HG02943 (cell line): Measurements from ENCODE around the gene PLCB1.

ENCODE experiments used
- ATAC-seq: cut with Tn5 transposase; IDR thresholded peaks from one replicate; pipeline ENCODE4 v1.9.1; 2021; ENCODE audit warnings: mild to moderate bottlenecking, low read depth, moderate library complexity; ENCODE audit not compliant: unreplicated experiment

PLCB1 gene

GRCh38 chr20:8880085-8880853 lies 748.2 kb downstream of the PLCB1 start:
- ATAC-seq: no peak

GRCh38 chr20:8891039-8891438 lies 759.0 kb downstream of the PLCB1 start:
- ATAC-seq: no peak

GRCh38 chr20:8895472-8895871 lies 763.4 kb downstream of the PLCB1 start:
- no peak for ATAC-seq

DNA sequence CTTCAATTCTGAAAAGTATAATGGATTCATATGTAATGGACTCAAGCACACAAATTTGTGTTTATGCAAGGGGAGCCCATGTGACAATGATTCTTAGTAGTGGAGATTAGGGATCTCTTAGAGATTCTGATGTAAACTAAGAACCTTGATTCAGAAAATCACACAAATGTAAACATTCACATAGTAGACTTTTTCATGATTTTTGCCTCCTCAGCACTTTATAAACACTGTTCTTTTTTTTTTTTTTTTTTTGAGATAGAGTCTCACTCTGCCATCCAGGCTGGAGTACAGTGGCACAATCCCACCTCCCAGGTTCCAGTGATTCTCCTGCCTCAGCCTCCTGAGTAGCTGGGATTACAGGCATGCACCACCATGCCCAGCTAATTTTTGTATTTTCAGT lies 766.8 kb downstream of the PLCB1 start:
- no peak for ATAC-seq

DNA sequence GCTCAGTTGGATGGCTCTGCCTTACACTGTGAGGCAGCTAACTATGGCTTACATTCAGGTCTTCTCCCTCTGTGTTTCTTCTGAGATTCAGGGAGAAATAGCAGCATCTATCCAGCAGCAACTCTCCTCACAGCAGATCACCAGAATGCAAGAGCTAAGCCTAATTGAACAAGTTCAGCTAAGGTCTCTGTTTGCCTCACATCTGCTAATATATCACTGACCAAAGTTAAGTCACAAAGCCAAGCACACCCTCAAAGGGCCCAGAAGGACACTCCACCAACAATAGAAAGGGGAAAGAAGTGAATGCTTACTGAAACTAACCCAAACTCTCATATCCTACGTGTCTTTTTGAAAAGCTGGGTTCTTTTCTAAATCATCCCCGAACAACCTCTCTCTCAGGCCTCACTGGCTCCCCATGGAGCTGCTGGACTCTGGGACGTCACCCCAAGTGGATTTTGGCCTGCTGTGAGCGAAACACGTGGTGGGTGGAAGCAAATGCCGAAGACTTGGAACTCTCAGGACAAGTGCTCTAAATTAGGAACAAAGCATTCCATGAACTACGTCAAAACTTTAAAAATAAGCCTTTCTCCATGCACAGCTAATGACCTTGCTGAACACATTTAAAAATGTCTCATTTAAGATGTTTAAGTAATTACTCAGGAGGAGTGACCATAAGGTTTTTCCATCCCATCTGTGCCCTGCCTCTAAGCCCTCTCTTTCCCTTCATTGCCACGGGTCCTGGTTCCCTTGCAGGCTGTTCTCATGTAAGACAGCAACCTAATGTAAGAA lies 769.4 kb downstream of the PLCB1 start:
- no peak for ATAC-seq

GRCh38 chr20:8903655-8904605 lies 771.9 kb downstream of the PLCB1 start:
- no peak for ATAC-seq

DNA sequence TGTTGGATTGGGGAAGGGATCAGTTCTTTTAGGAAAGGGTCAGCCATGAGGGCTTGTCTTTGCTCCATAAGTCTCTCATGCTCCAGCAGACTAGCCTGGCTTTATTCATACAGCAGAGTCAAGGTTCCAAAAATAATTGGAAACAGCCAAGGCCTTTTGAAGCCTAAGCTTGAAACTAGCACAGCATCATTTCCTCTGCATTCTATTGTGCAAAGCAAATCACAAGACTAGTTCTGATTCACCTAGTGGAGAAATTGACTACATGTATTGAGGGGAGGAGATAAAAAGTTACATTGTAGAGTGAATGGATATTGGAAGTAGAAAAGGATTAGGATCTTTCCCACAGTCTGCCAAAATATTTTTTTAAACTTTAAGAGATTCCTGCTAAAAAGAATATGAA lies 777.5 kb downstream of the PLCB1 start:
- no peak for ATAC-seq

- ATAC-seq: no peak
Measured at GRCh38 chr20:8912096-8912495, 780.0 kb downstream of the PLCB1 start.

DNA sequence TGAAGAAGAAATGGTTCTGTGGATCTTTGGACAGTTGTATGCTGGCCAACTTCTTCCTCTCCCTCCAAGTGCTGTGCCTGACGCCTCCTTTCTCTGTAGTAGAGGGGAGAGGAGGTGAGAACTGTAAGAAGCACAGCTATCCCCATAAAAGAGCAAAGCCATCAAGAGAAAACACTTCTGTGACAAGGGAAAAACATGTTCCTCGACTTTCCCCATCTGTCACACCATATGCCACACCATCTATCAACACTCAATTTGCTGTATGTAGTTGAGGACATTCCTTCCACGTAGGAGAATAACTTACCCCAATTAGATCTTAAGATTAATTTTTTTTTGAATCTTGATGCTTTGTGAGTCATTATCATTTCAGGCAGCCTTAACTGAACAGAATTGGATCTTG lies 780.7 kb downstream of the PLCB1 start:
- ATAC-seq: no peak

DNA sequence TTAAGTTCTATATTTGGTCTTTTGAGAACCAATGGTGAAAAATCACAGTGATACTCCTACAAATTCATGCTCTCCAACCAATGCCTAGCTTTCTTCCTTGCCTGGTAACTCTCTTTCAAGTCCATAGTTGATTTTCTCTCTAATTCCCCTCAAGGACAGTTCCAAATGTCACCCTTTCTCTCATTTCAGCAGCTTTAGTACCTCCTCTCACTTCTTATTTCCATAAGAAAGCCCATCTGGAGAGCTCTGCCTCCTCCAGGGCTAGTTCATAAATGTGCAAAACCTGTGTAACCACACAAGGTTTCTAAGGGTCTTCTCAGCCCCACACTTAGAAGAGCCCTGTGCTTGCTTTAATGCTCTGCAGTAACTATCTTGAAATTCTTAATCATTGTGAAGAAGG lies 781.4 kb downstream of the PLCB1 start:
- ATAC-seq: no peak

- ATAC-seq: no peak
Measured at GRCh38 chr20:8914421-8914820, 782.4 kb downstream of the PLCB1 start.

DNA sequence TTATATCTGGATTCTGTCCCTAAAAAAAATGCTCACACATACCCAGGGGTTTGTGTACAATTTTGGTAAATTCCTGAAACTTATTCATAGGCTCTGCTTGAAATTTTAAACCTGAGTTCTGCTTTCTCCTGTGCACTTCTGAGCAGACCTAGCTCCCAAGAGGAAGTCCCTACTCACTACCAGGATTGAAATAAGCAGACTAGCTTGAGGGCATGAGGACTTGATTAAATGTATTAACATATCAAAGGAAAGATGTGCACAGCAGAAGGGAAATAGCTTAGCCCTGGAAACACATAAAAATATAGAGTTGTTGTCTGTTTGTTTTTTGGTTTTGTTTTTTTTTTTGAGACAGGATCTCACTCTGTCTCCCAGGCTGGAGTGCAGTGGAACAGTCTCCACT lies 785.0 kb downstream of the PLCB1 start:
- ATAC-seq: no peak

GRCh38 chr20:8918145-8918544 lies 786.1 kb downstream of the PLCB1 start:
- no peak for ATAC-seq

DNA sequence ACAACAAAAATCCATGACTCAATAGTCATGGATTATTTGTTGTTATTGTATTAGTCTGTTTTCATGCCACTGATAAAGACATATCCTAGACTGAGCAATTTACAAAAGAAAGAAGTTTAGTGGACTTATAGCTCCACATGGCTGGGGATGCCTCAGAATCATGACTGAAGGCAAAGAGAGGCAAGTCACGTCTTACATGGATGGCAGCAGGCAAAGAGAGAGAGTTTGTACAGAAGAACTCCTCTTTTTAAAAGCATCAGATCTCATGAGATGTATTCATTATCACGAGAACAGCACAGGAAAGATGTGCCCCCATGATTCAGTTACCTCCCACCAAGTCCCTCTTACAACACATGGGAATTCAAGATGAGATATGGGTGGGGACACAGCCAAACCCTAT lies 792.5 kb downstream of the PLCB1 start:
- ATAC-seq: no peak

DNA sequence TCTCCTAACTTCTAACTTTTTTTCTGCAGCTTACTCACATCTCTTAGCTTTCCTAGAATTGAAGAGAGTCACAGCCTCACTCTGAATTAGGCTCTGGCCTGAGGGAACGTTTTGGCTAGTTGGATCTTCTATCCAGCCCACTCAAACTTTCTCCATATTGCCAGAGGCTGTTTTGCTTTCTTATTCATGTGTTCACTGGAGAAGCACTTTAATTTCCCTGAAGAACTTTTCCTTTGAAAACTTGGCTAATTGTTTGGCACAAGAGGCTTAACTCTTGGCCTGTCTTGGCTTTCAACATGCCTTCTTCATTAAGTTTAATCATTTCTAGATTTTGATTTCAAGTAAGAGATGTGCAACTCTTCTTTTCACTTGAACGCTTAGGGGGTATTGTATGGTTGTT lies 798.7 kb downstream of the PLCB1 start:
- no peak for ATAC-seq

DNA sequence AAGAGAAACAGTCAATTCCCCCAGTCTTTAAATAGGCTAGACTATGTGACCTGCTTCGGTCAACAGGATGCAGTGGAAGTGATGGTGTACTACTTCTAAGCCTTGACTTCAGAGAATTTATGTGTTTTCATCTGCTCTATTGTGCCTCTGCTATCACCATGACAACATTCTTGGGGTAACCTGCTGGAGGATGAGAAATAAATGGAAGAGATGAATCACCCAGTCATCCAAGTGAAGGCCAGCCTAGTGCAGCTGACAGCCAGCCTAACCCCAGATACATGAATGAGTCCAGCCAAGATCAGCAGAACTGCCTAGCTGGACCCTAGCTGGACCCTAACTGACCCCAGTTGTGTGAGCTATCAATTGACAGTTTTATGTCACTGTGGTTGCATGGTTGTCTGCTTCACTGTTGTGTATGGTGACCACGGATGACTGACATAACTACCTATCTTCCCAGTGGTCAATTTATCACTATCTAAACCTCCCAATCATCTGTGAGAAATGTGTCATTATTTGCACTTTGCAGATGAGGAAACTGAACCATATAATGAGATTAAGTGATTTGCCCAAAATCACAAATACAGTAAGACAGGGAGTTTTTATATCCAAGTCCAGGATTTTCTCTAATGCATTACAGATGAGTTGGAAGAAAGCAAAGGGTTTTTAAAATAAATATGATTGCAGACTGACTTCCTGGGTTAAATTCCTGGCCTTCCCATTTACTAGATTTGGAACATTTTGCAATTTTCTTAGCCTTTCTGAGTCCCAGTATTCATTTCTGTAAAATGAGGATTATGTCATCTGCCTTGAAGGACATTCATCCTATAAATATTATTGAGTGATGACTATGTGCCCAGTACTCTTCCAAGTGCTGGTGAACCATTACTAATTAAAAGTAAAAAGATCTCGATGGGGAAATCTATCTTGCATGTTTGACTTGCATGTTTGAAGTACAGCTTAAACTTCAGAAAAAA lies 800.4 kb downstream of the PLCB1 start:
- ATAC-seq: no peak

- ATAC-seq: no peak
Measured at GRCh38 chr20:8933381-8933807, 801.3 kb downstream of the PLCB1 start.

- no peak for ATAC-seq
Measured at GRCh38 chr20:8934362-8934761, 802.3 kb downstream of the PLCB1 start.
